ENCODE data around the gene BAG3.

BAG3 gene

GRCh38 chr10:119689016-119689580 lies 37.9 kb downstream of the BAG3 start:
- TF ChIP-seq EP300 (IDR thresholded peaks at IDR 0.05; ENCODE audit: borderline replicate concordance) (no peak), EGR1 (IDR thresholded peaks at IDR 0.05) (no peak), MAX (IDR thresholded peaks at IDR 0.05) (no peak), YY1 (IDR thresholded peaks at IDR 0.05; ENCODE audit: low read depth) (no peak), TAF1 (IDR thresholded peaks at IDR 0.05; ENCODE audit: low read depth) (no peak), FOXM1 (IDR thresholded peaks at IDR 0.05; ENCODE audit: borderline replicate concordance, low read depth) (no peak), RAD21 (IDR thresholded peaks at IDR 0.05; ENCODE audit: low read depth) (no peak), CEBPB (IDR thresholded peaks at IDR 0.05) (no peak), REST (IDR thresholded peaks at IDR 0.05; ENCODE audit: low read depth) (no peak), CREB1 (IDR thresholded peaks at IDR 0.05; ENCODE audit: low read depth) (no peak), TCF12 (IDR thresholded peaks at IDR 0.05; ENCODE audit: low read depth) (no peak), USF1 (IDR thresholded peaks at IDR 0.05) (no peak), ZBTB7A (IDR thresholded peaks at IDR 0.05; ENCODE audit: low read depth) (no peak), TEAD4 (IDR thresholded peaks at IDR 0.05) (no peak)

- TF ChIP-seq NFIC (IDR thresholded peaks at IDR 0.05) (no peak), TEAD4 (IDR thresholded peaks at IDR 0.05) (no peak), MAX (IDR thresholded peaks at IDR 0.05) (no peak), CEBPB (IDR thresholded peaks at IDR 0.05) (no peak), USF1 (IDR thresholded peaks at IDR 0.05) (no peak), EP300 (IDR thresholded peaks at IDR 0.05; ENCODE audit: borderline replicate concordance) (no peak), RAD21 (IDR thresholded peaks at IDR 0.05; ENCODE audit: low read depth) (no peak), ZBTB7A (IDR thresholded peaks at IDR 0.05; ENCODE audit: low read depth) (no peak), YY1 (IDR thresholded peaks at IDR 0.05; ENCODE audit: low read depth) (no peak), TAF1 (IDR thresholded peaks at IDR 0.05; ENCODE audit: low read depth) (no peak), EGR1 (IDR thresholded peaks at IDR 0.05) (no peak), REST (IDR thresholded peaks at IDR 0.05; ENCODE audit: low read depth) (no peak), FOXM1 (IDR thresholded peaks at IDR 0.05; ENCODE audit: borderline replicate concordance, low read depth) (no peak), CREB1 (IDR thresholded peaks at IDR 0.05; ENCODE audit: low read depth) (no peak), TCF12 (IDR thresholded peaks at IDR 0.05; ENCODE audit: low read depth) (no peak)
Measured at GRCh38 chr10:119691726-119692125, 40.5 kb downstream of the BAG3 start.

GRCh38 chr10:119693262-119693957 lies 42.2 kb downstream of the BAG3 start:
- no peak for TF ChIP-seq NFIC (IDR thresholded peaks at IDR 0.05)
- no peak for TF ChIP-seq TEAD4 (IDR thresholded peaks at IDR 0.05)
- TF ChIP-seq ZBTB7A (IDR thresholded peaks at IDR 0.05; ENCODE audit: low read depth): no peak
- TF ChIP-seq TAF1 (IDR thresholded peaks at IDR 0.05; ENCODE audit: low read depth): no peak
- TF ChIP-seq CEBPB (IDR thresholded peaks at IDR 0.05): no peak
- TF ChIP-seq EGR1 (IDR thresholded peaks at IDR 0.05): no peak
- no peak for TF ChIP-seq CREB1 (IDR thresholded peaks at IDR 0.05; ENCODE audit: low read depth)
- no peak for TF ChIP-seq TCF12 (IDR thresholded peaks at IDR 0.05; ENCODE audit: low read depth)
- no peak for TF ChIP-seq YY1 (IDR thresholded peaks at IDR 0.05; ENCODE audit: low read depth)
- no peak for TF ChIP-seq USF1 (IDR thresholded peaks at IDR 0.05)
- TF ChIP-seq MAX (IDR thresholded peaks at IDR 0.05): no peak

- no peak for TF ChIP-seq CEBPB (IDR thresholded peaks at IDR 0.05)
- no peak for TF ChIP-seq NFIC (IDR thresholded peaks at IDR 0.05)
- no peak for TF ChIP-seq RAD21 (IDR thresholded peaks at IDR 0.05; ENCODE audit: low read depth)
- TF ChIP-seq EP300 (IDR thresholded peaks at IDR 0.05; ENCODE audit: borderline replicate concordance): no peak
- no peak for TF ChIP-seq TCF12 (IDR thresholded peaks at IDR 0.05; ENCODE audit: low read depth)
- TF ChIP-seq FOXM1 (IDR thresholded peaks at IDR 0.05; ENCODE audit: borderline replicate concordance, low read depth): no peak
- TF ChIP-seq TAF1 (IDR thresholded peaks at IDR 0.05; ENCODE audit: low read depth): no peak
Measured at GRCh38 chr10:119694608-119695007, 43.4 kb downstream of the BAG3 start.
